Sciatic nerve (tissue), 2 donors: ENCODE measurements around the gene MAPK8IP2. TPM values are rescaled to one million over a fixed set of nuclear protein-coding genes. Genes with fewer than 3 reads are reported as not detected.

Experiments used
- ATAC-seq: fragments of 200-7000 bp; cut with Tn5 transposase; one replicate; pipeline ENCODE4 v1.9.1; 2020; ENCODE audit warnings: mild to moderate bottlenecking, moderate library complexity
- DNase-seq: peaks from one replicate; pipeline ENCODE4 v3.0.0-alpha.2; 2020; ENCODE audit warnings: low spot score
- intact Hi-C: fragments of 100-400 bp; cut with DNase I; formaldehyde crosslinking; loops from one replicate; pipeline ENCODE4 v1.14.2; 2022
- total RNA-seq: library from RNA; stranded (reverse); fragmentation: NEBNext Ultra II Directional; extraction: Animal tissue kit (Norgen Biotek cat#: 25700); gene quantifications from one replicate; pipeline ENCODE4 v1.2.1, GENCODE V29; 2021
- donor health status: DM: no; HTN: no; CAD: no.
- donor health status: DM: no; HTN: no; CAD: no.

The MAPK8IP2 gene
- total RNA-seq, 1 donor from 2014 or later: 2.4 TPM

- ATAC-seq: no peak
- DNase-seq: no peak
- intact Hi-C loops: no loop called here
Observed at GRCh38 chr22:50573491-50574382, 26.9 kb upstream of the MAPK8IP2 start.

DNA sequence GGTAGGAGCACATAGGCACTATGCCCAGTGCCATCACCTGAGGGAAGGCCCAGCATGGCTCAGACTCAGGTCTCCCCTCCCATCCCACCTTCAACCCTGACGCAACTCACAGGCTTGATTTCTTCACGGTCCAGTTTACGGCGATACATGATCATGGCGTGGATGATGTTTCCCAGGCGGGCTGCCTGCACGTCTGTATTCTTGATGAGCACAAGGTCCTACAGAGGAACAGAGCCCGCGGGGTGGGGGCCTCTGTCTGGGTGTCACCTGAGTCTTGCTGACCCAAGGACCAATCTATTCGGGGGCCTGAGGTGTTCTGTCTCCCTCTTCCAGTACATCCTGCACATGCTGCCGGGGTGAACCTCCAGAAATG lies 26.2 kb upstream of the MAPK8IP2 start:
- ATAC-seq (no peak), DNase-seq (no peak)
- intact Hi-C loops: no loop called here

DNA sequence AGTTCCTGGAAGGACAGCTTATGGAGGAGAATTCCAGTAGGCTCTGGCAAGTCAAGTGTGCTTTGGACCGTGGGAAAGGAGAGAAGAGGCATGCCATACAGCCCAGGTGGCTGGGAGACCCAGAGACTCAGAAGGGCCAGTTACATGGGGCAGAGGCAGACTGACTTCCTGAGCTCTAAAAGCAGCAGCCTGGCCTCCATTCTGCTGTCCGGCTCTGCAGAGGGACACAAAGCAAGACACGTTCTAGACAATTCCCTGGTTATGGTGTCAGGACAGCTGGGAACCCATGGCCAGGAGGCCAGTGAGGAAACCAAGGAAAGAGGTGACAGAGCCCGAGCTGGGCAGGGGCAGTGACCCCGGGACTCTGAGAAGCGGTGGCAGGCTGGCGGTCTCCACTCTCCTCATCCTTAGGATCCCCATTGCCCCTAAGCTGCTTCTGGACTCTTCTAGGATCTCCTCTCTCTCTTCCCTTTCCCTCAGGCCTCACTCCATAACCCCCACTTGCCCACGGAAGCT lies 25.1 kb upstream of the MAPK8IP2 start:
- ATAC-seq: no peak
- intact Hi-C loops: no loop called here
- DNase-seq: no peak

GRCh38 chr22:50576070-50576469 lies 24.5 kb upstream of the MAPK8IP2 start:
- DNase-seq (no peak), ATAC-seq (no peak)
- intact Hi-C loops: no loop called here

- ATAC-seq (no peak), DNase-seq (no peak)
- intact Hi-C loops: no loop called here
Observed at GRCh38 chr22:50576806-50577696, 23.5 kb upstream of the MAPK8IP2 start.

DNA sequence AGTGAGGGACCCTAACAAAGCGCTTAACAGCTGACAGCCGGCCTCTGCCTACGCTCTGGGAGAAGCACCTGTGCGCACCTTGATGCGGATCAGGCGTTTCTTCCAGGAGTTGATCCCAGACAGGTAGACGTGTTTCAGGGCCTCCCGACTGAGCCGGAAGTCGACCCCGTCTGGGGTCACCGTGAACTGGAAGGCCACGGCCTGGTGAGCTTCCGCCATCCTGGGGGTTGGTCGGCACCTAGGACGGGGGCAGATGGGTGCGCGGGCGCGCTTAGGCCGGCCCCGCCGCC lies 23.0 kb upstream of the MAPK8IP2 start:
- DNase-seq (no peak), ATAC-seq (no peak)
- intact Hi-C loops: no loop called here

- DNase-seq: no peak
- intact Hi-C loops: no loop called here
- no peak for ATAC-seq
Observed at GRCh38 chr22:50577987-50578775, 22.4 kb upstream of the MAPK8IP2 start, which contains the start of gene CPT1B. CPT1B (minus strand) TSS chr22:50578427; CDS start chr22:50577915, 512 bp downstream.

DNA sequence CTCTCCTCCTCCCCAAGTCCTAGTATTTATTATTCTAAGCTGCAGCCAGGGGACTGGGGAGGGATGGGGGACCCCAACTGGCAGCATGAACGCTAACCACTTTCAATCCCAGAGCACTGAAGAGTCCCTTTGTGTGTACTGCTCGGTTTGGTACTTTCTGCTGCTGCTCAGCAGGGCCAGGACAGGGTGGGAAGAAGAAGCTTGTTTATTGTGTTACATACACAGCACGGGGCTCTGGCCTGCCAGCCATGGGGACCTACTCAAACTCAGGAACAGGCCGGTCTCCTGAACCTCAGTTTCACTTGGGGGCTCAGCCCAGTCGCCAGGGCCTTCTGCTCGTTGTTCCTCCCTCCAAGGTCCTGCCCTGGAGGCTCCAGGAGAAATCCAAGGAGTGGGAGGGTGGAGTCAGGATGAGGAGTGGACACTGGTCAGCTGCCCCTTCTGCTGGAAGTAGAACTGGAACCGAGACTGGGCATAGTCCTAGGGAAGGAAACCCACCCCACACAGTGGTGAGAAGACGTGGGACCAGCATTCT lies 21.8 kb upstream of the MAPK8IP2 start:
- intact Hi-C loops: no loop called here
- DNase-seq: no peak
- ATAC-seq: no peak

- DNase-seq (no peak), ATAC-seq (no peak)
- intact Hi-C loops: no loop called here
Observed at GRCh38 chr22:50579752-50580151, 20.8 kb upstream of the MAPK8IP2 start.

DNA sequence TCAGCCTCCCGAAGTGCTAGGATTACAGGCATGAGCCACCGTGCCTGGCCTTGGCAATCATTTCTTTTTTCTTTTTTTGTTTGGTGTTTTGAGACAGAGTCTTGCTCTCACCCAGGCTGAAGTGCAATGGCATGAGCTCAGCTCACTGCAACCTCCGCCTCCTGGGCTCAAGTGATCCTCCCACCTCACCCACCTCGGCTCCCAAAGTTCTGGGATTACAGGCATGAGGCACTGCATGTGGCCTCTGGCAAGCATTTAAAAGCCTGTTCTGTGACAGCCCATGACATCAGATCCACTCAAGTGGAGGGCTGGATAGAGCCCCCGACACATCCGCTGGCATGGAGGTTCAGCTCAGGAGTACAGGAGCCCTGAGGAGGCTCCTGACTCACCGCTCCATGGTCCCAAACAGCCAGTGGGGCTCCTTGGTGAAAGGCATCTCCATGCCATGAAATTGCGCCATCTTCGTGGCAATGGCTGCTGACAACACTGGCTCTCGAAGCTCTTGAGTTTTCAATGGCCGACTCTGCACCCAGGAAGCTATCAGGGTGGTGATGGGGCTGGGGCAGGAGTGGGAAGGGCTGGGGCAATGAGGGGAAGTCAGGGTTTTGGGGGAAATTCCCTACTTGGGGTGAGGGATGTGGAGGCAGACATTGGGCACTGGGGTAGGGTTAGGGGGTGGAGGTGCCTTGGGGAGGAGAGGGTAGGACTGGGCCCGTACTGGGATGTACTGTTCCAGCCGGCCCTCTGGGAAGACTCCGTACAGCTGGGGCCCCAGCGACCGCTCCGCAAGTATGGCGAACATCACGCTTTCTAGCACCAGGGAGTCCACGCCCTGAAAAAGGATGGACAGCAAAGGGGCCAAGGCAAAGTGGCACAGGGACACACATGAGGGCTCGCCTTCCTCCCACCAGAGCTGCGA lies 19.3 kb upstream of the MAPK8IP2 start:
- intact Hi-C loops: no loop called here
- ATAC-seq (no peak), DNase-seq (peak; percentile 64)

- no peak for ATAC-seq
- intact Hi-C loops: no loop called here
- DNase-seq: no peak
Observed at GRCh38 chr22:50581950-50582492, 18.6 kb upstream of the MAPK8IP2 start.

- intact Hi-C loops: no loop called here
- DNase-seq (peak; percentile 99), ATAC-seq (peak; percentile 98)
Observed at GRCh38 chr22:50582493-50583293, 17.9 kb upstream of the MAPK8IP2 start, which contains the start of gene CHKB. CHKB (minus strand) TSS chr22:50582849; CDS start chr22:50582781, 68 bp downstream.

- intact Hi-C loops: no loop called here
- ATAC-seq (peak; percentile 13), DNase-seq (peak; percentile 52)
Observed at GRCh38 chr22:50583294-50583861, 17.2 kb upstream of the MAPK8IP2 start.

DNA sequence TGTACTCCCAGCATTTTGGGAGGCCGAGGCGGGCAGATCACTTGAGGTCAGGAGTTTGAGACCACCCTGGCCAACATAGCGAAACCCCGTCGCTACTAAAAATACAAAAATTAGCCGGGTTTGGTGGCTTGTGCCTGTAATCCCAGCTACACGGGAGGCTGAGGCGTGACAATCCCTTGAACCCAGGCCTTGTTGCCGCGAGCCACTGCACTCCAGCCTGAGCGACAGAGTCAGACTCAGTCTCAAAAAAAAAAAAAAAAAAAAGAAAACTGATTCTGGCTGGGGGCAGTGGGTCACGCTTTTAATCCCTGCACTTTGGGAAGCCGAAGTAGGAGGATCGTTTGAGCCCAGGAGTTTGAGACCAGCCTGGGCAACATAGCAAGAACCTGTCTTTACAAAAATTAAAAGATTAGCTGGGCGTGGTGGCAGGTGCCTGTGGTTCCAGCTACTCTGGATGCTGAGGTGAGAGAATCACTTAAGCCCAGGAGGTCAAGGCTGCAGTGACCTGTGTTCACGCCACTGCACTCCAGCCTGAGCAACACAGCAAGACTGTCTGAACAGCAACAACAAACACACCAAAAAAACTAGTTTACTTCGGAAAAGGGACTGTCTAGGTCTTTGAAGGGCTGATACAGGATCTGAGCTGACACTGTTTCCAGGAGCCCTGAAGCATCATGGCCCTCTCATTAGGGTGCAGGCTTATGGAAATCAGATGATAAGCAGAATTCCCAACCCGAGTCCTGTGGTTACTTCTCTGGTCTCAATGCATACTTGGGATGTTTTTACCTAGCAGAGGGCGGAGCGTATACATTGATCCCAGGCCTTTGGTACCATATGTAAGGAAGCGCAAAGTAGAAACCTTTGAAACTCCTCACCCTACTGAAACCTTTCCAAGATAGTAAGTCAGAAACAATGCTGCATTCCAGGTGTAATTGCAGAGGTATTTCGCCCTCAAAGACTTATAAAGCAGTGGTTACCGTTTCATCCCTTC lies 16.2 kb upstream of the MAPK8IP2 start:
- DNase-seq: no peak
- intact Hi-C loops: no loop called here

DNA sequence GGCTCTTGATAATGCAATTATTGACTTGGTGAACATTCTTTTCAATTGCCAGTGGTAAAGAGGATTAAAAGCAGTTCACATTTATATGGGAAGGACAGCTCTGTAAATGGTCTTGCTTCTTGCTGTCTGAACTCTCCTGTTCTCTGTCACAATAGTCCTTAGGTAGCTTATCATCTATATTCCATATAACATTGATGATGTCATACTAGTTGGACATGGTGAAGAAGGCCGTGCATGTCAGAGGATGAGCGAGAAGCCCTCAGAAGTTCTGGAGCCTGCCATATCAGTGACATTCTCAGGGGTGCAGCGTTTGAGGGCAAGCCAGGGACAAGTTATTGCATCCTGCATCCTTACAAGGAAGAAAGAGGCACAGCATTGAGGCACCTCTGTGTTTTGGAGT lies 15.4 kb upstream of the MAPK8IP2 start:
- ATAC-seq (no peak), DNase-seq (no peak)
- intact Hi-C loops: no loop called here

More for the DNA sequence above, 16.2 kb upstream of the MAPK8IP2 start:
- no peak for ATAC-seq
